Anterior cingulate cortex (tissue), 58 donors: ENCODE results near the gene MYL3.
"Not testable (repeated sequence)": the region's sequence is repeated elsewhere in the genome, so short reads cannot be mapped to it uniquely, and the experiment has no call there.

Experiments used
- DNase-seq, 58 donors: peaks; one replicate each; lab custom pipeline; 2025; lab: John Stamatoyannopoulos, UW

The MYL3 gene

GRCh38 chr3:46863261-46863782 is at the start of gene MYL3:
Gene MYL3, minus strand, starts transcription at chr3:46863444. Its CDS starts 54 bp downstream, at chr3:46863390.
- no peak for DNase-seq

- DNase-seq: no peak
These were observed 49.7 kb upstream of the MYL3 start for GRCh38 chr3:46912986-46913385.

- not testable (repeated sequence) for DNase-seq
These were observed 47.7 kb upstream of the MYL3 start for GRCh38 chr3:46910914-46911313.

- no peak for DNase-seq
These were observed 47.0 kb upstream of the MYL3 start for GRCh38 chr3:46910166-46910760.

- peak in 56 of 58 donors; percentile 29 to 88 (median 72) for DNase-seq
These were observed 46.4 kb upstream of the MYL3 start for GRCh38 chr3:46909535-46910161.

GRCh38 chr3:46908986-46909534 is 45.8 kb upstream of the MYL3 start:
- DNase-seq: no peak

GRCh38 chr3:46908294-46908985 is 45.2 kb upstream of the MYL3 start:
- DNase-seq: peak in 2 of 58 donors; percentile 20 to 31

- DNase-seq: no peak
These were observed 44.7 kb upstream of the MYL3 start for GRCh38 chr3:46907960-46908293.

GRCh38 chr3:46907271-46907670 is 44.0 kb upstream of the MYL3 start:
- no peak for DNase-seq

- no peak for DNase-seq
These were observed 43.3 kb upstream of the MYL3 start for GRCh38 chr3:46906471-46907058.

- no peak for DNase-seq
These were observed 42.6 kb upstream of the MYL3 start for GRCh38 chr3:46905661-46906451.

GRCh38 chr3:46905213-46905560 is 41.9 kb upstream of the MYL3 start:
- DNase-seq: no peak

GRCh38 chr3:46904303-46905212 is 41.3 kb upstream of the MYL3 start:
- DNase-seq: no peak

GRCh38 chr3:46903341-46904302 is 40.4 kb upstream of the MYL3 start:
- no peak for DNase-seq

GRCh38 chr3:46902188-46902631 is 39.0 kb upstream of the MYL3 start:
- no peak for DNase-seq

- DNase-seq: no peak
These were observed 38.4 kb upstream of the MYL3 start for GRCh38 chr3:46901591-46902187.

- no peak for DNase-seq
These were observed 37.8 kb upstream of the MYL3 start for GRCh38 chr3:46901061-46901460.

GRCh38 chr3:46900356-46900755 is 37.1 kb upstream of the MYL3 start:
- no peak for DNase-seq
